Thyroid gland (tissue), 4 donors: ENCODE data around the gene DNAH3. TPM values are rescaled to one million over a fixed set of nuclear protein-coding genes. Genes with fewer than 3 reads are reported as not detected.

Experiments used
- DNase-seq, 2 donors: peaks; one replicate each; pipeline ENCODE4 v3.0.0-alpha.2; 2019
- H3K27ac ChIP-seq, 3 donors: fragments of 200-600 bp; sonication (generic); 1 replicate in 2 of 3; 2 replicates in 1 of 3; pipeline ENCODE4 v1.5.1; 2016 to 2019; ENCODE audit warnings: mild to moderate bottlenecking in 1 of 3, moderate library complexity in 1 of 3
- H3K27me3 ChIP-seq: fragments of 200-600 bp; sonication (generic); one replicate; pipeline ENCODE4 v1.5.1; 2019
- H3K36me3 ChIP-seq, 2 donors: fragments of 200-600 bp; sonication (generic); one replicate each; pipeline ENCODE4 v1.5.1; 2016 to 2019
- H3K4me1 ChIP-seq, 2 donors: fragments of 200-600 bp; sonication (generic); one replicate each; pipeline ENCODE4 v1.5.1; 2017 to 2019
- H3K4me3 ChIP-seq, 3 donors: fragments of 200-600 bp; sonication (generic); replicated peaks in 1 of 3; 1 replicate in 2 of 3; 2 replicates in 1 of 3; pipeline ENCODE4 v1.5.1; 2016; ENCODE audit warnings: mild to moderate bottlenecking in 1 of 3
- H3K9me3 ChIP-seq: fragments of 200-600 bp; sonication (generic); one replicate; pipeline ENCODE4 v1.5.1; 2017
- POLR2A ChIP-seq, 2 donors: fragments of 450-650 bp; IDR thresholded peaks; one replicate each; pipeline ENCODE4 v1.6.1; 2017; ENCODE audit warnings: antibody characterized with exemption in 2 of 2, mild to moderate bottlenecking in 2 of 2, moderate library complexity in 1 of 2
- WGBS, 2 donors: methylation state at CpG; one replicate each; pipeline ENCODE4 v1.1.5; 2017; 5-methylcytosine and 5-hydroxymethylcytosine counted together
- intact Hi-C: fragments of 100-400 bp; cut with DNase I; formaldehyde crosslinking; loops from one replicate; pipeline ENCODE4 v1.15.1; 2023
- total RNA-seq, 4 donors: library from RNA; depleted of rRNA; stranded (reverse); fragments of >200 nt; gene quantifications; one replicate each; pipeline ENCODE4 v1.2.3, GENCODE V29; 2016
- TF ChIP-seq, protein P1 (sequence below), 6 experiments: fragments of 200-600 bp in 3 of 6; fragments of 450-650 bp in 3 of 6; sonication (generic) in 3 of 6; IDR thresholded peaks; one replicate each; pipeline ENCODE4 v1.5.1; 2016 to 2019; ENCODE audit warnings: antibody characterized with exemption in 6 of 6, mild to moderate bottlenecking in 2 of 6, inconsistent platforms in 1 of 6, moderate library complexity in 1 of 6

The DNAH3 gene
- total RNA-seq, 4 donors from 2014 or later = 0.15 TPM; not detected in 3

DNA sequence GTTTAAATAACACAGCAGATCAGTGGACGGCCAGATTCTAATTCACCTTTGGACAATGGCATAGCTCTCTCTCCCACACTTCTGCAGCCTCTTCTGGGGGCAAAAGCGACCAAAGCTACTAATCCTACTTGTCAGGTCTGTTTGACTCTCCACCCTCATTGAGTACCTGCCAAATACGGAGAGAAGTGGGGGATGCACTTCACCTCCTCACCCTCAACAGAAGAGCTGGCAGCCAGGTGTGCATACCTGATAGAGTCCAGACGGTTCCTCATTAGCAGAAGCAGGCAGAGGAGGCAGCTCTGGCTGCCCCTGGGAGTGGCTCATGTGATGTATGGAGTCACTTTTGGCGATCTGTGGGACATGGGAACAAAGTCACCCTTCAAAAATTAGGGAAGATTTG is 4.9 kb downstream of the DNAH3 start:
- intact Hi-C loops = no loop called here
- TF ChIP-seq POLR2A (IDR thresholded peaks at IDR 0.05) = no peak
- TF ChIP-seq, protein P1, sequence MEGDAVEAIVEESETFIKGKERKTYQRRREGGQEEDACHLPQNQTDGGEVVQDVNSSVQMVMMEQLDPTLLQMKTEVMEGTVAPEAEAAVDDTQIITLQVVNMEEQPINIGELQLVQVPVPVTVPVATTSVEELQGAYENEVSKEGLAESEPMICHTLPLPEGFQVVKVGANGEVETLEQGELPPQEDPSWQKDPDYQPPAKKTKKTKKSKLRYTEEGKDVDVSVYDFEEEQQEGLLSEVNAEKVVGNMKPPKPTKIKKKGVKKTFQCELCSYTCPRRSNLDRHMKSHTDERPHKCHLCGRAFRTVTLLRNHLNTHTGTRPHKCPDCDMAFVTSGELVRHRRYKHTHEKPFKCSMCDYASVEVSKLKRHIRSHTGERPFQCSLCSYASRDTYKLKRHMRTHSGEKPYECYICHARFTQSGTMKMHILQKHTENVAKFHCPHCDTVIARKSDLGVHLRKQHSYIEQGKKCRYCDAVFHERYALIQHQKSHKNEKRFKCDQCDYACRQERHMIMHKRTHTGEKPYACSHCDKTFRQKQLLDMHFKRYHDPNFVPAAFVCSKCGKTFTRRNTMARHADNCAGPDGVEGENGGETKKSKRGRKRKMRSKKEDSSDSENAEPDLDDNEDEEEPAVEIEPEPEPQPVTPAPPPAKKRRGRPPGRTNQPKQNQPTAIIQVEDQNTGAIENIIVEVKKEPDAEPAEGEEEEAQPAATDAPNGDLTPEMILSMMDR (IDR thresholded peaks at IDR 0.05) = no peak
- peak; percentile 61 to 74 for DNase-seq
- no peaks in the 10 kb centered on the region for H3K27me3 ChIP-seq
- H3K36me3 ChIP-seq = no peaks in the 10 kb centered on the region
- WGBS, 2 donors = 23 to 29% methylated on average over 5 of the region's 5 CpGs
- H3K4me3 ChIP-seq = no peak overlapping the region
- H3K9me3 ChIP-seq = no peaks in the 10 kb centered on the region
- peaks cover under 1 to 3% of the 10 kb centered on the region in 2 donors for H3K4me1 ChIP-seq
- H3K27ac ChIP-seq = no peak overlapping the region

DNA sequence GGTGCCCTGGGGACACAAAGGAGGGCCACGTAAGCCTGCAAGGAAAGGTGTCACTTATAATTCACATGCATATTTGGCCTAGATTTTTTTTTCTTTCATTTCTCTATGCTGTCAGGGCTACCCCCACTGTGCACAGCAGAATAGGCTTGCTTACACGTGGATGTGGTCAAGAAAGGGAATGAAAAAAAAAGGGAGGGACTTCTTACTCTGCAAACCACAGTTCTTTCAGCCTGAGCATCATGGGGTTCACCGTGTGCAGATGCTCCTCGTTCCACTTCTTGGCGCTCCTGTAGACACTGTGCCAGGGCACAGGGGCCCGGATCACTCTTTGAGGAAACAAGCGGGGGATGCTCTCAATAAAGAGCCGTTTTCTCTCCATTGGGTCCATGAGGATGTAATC is 16.6 kb downstream of the DNAH3 start:
- Histone ChIP-seq H3K27me3 (no peaks in the 10 kb centered on the region), H3K9me3 (no peaks in the 10 kb centered on the region), H3K4me3 (no peak overlapping the region), H3K4me1 (peaks cover 0 to 3% of the 10 kb centered on the region in 2 donors), H3K27ac (no peak overlapping the region), H3K36me3 (no peaks in the 10 kb centered on the region)
- DNase-seq = no peak
- intact Hi-C loops = no loop called here
- TF ChIP-seq, protein P1 (IDR thresholded peaks at IDR 0.05) = no peak
- no peak for TF ChIP-seq POLR2A (IDR thresholded peaks at IDR 0.05)
- WGBS, 2 donors = 83 to 87% methylated on average over 8 of the region's 8 CpGs

- Histone ChIP-seq H3K9me3 (no peaks in the 10 kb centered on the region), H3K27me3 (no peaks in the 10 kb centered on the region), H3K27ac (no peak overlapping the region), H3K36me3 (no peaks in the 10 kb centered on the region), H3K4me1 (no peaks in the 10 kb centered on the region), H3K4me3 (no peak overlapping the region)
- no peak for TF ChIP-seq POLR2A (IDR thresholded peaks at IDR 0.05)
- DNase-seq = no peak
- intact Hi-C loops = no loop called here
- WGBS, 2 donors = 87 to 93% methylated on average over 3 of the region's 3 CpGs
These were observed 19.8 kb downstream of the DNAH3 start for GRCh38 chr16:21130811-21131210.

DNA sequence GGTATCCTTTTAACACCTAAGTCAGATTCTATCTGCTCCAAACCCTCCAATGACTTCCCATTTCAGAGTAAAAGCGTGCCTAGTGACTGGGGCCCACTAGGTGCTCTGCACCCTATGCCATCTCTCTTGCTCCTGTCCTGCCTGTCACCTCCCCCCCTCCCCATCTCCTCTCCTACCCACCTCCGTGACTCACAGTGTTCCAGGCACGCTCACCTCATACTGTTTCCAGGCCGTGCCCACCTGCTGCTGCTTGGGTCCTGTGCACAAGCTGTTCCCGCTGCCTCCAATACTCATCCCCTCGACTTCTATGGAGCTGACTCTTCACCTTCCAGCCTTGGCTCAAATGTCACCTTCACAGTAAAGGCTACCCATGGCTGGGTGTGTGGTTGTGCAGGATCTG is 21.7 kb downstream of the DNAH3 start:
- no peak overlapping the region for H3K27ac ChIP-seq
- WGBS, 2 donors = 93 to 96% methylated on average over 6 of the region's 6 CpGs
- no peak overlapping the region for H3K4me3 ChIP-seq
- no peak for DNase-seq
- no peaks in the 10 kb centered on the region for H3K36me3 ChIP-seq
- no peaks in the 10 kb centered on the region for H3K9me3 ChIP-seq
- no peaks in the 10 kb centered on the region for H3K27me3 ChIP-seq
- intact Hi-C loops = no loop called here
- H3K4me1 ChIP-seq = no peaks in the 10 kb centered on the region
- no peak for TF ChIP-seq POLR2A (IDR thresholded peaks at IDR 0.05)
- TF ChIP-seq, protein P1 (IDR thresholded peaks at IDR 0.05) = no peak

GRCh38 chr16:21126518-21126917 is 24.1 kb downstream of the DNAH3 start:
- H3K27me3 ChIP-seq = no peaks in the 10 kb centered on the region
- no peaks in the 10 kb centered on the region for H3K9me3 ChIP-seq
- no peaks in the 10 kb centered on the region for H3K4me1 ChIP-seq
- H3K36me3 ChIP-seq = no peaks in the 10 kb centered on the region
- TF ChIP-seq, protein P1 (IDR thresholded peaks at IDR 0.05) = no peak
- TF ChIP-seq POLR2A (IDR thresholded peaks at IDR 0.05) = no peak
- intact Hi-C loops = no loop called here
- no peak for DNase-seq
- H3K4me3 ChIP-seq = no peak overlapping the region
- 71 to 84% methylated on average over 7 of the region's 7 CpGs for WGBS, 2 donors
- H3K27ac ChIP-seq = no peak overlapping the region

DNA sequence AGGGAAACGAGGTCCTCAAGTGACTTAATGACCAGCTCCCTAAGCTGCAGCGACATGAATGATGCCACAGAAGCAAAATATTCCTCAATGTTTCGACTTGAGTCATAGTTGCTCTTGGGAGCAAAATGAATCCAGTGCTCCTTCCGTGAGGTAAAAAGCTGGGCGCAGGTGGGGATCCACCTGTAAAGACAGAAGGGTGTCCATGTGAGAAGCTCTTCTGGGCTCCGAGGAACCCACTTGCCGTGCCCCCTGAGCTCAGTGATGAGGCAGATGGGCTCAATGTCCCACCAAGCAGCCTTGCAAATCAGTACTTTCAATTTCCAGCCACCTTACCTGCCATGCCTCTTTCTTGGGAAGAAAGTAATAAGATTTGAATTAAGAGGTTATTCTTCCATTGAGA is 25.5 kb downstream of the DNAH3 start:
- H3K27me3 ChIP-seq = no peaks in the 10 kb centered on the region
- no peak for TF ChIP-seq POLR2A (IDR thresholded peaks at IDR 0.05)
- TF ChIP-seq, protein P1 (IDR thresholded peaks at IDR 0.05) = no peak
- intact Hi-C loops = no loop called here
- H3K27ac ChIP-seq = no peak overlapping the region
- H3K36me3 ChIP-seq = no peaks in the 10 kb centered on the region
- DNase-seq = no peak
- no peaks in the 10 kb centered on the region for H3K9me3 ChIP-seq
- H3K4me3 ChIP-seq = no peak overlapping the region
- 90 to 92% methylated on average over 7 of the region's 7 CpGs for WGBS, 2 donors
- H3K4me1 ChIP-seq = no peaks in the 10 kb centered on the region
